SU-DHL-6 (cell line): ENCODE data around the gene RAB20.

Experiments used
- H2AFZ ChIP-seq: fragments of 200-600 bp; sonication (generic); 2 replicates; pipeline ENCODE4 v1.6.1; 2014; ENCODE audit warnings: low read depth, mild to moderate bottlenecking, moderate library complexity, mixed read lengths, antibody characterized with exemption, low read length; ENCODE audit not compliant: severe bottlenecking
- H3F3A ChIP-seq: fragments of 200-600 bp; shearing (Covaris generic); 2 replicates; pipeline ENCODE4 v1.6.0; 2016; ENCODE audit warnings: antibody characterized with exemption, mild to moderate bottlenecking; ENCODE audit not compliant: insufficient read depth
- H3K27ac ChIP-seq: fragments of 200-600 bp; sonication (generic); 2 replicates; pipeline ENCODE4 v1.5.1; 2016; ENCODE audit warnings: low read depth, mild to moderate bottlenecking, low read length, moderate library complexity, mixed read lengths
- H3K27me3 ChIP-seq: fragments of 200-600 bp; sonication (generic), shearing (Covaris generic); 2 replicates; pipeline ENCODE4 v1.6.0; 2014; ENCODE audit warnings: mild to moderate bottlenecking, low read length
- H3K36me3 ChIP-seq: fragments of 200-600 bp; sonication (generic); 2 replicates; pipeline ENCODE4 v1.6.1; 2014; ENCODE audit warnings: mild to moderate bottlenecking, low read length, mixed read lengths
- H3K4me2 ChIP-seq: fragments of 300-600, 200-600 bp; shearing (Covaris generic), sonication (generic); 2 replicates; pipeline ENCODE4 v1.6.0; 2014; ENCODE audit warnings: low read length, low read depth, mild to moderate bottlenecking; ENCODE audit not compliant: poor library complexity, severe bottlenecking
- H3K4me3 ChIP-seq: fragments of 200-600 bp; sonication (generic); 2 replicates; pipeline ENCODE4 v1.5.1; 2014; ENCODE audit warnings: antibody characterized with exemption, low read length, mild to moderate bottlenecking, mixed read lengths; ENCODE audit not compliant: insufficient read depth, poor library complexity, severe bottlenecking
- H3K79me2 ChIP-seq: fragments of 200-600 bp; sonication (generic); 2 replicates; pipeline ENCODE4 v1.6.1; 2014; ENCODE audit warnings: mild to moderate bottlenecking, low read length, moderate library complexity; ENCODE audit not compliant: insufficient read depth
- H3K9ac ChIP-seq: fragments of 200-600 bp; sonication (generic); 2 replicates; pipeline ENCODE4 v1.7.0; 2014; ENCODE audit warnings: mild to moderate bottlenecking, low read length
- H3K9me2 ChIP-seq: fragments of 200-600 bp; sonication (generic); replicated peaks from 2 replicates; pipeline ENCODE4 v1.6.1; 2014; ENCODE audit warnings: low read length; ENCODE audit not compliant: insufficient read depth
- H3K9me3 ChIP-seq: fragments of 200-600 bp; sonication (generic); 2 replicates; pipeline ENCODE4 v1.6.1; 2014; ENCODE audit warnings: low read length, mixed read lengths; ENCODE audit not compliant: insufficient read depth
- H4K20me1 ChIP-seq: fragments of 200-600 bp; sonication (generic); 2 replicates; pipeline ENCODE4 v1.6.1; 2014; ENCODE audit warnings: low read depth, mild to moderate bottlenecking, antibody characterized with exemption, low read length, moderate library complexity, mixed read lengths
- EZH2phosphoT487 ChIP-seq: fragments of 200-600 bp; sonication (generic), shearing (Covaris generic); conservative IDR thresholded peaks from 2 replicates; pipeline ENCODE4 v1.6.1; 2018; ENCODE audit warnings: mild to moderate bottlenecking, antibody characterized with exemption, low read length, moderate library complexity, mixed read lengths
- TF ChIP-seq, protein P1 (sequence below): fragments of 200-600 bp; sonication (generic); IDR thresholded peaks from one replicate; pipeline ENCODE4 v1.5.1; 2017; ENCODE audit warnings: antibody characterized with exemption, mild to moderate bottlenecking, low read length, moderate library complexity; ENCODE audit not compliant: insufficient read depth, poor library complexity, severe bottlenecking

The RAB20 gene

GRCh38 chr13:110551284-110551683 lies 10.2 kb downstream of the RAB20 start:
- no peak overlapping the region for H3K9ac ChIP-seq
- H3K4me2 ChIP-seq, result no peak overlapping the region
- H3K36me3 ChIP-seq, result no peaks in the 10 kb centered on the region
- TF ChIP-seq EZH2phosphoT487, result no peak
- TF ChIP-seq, protein P1, sequence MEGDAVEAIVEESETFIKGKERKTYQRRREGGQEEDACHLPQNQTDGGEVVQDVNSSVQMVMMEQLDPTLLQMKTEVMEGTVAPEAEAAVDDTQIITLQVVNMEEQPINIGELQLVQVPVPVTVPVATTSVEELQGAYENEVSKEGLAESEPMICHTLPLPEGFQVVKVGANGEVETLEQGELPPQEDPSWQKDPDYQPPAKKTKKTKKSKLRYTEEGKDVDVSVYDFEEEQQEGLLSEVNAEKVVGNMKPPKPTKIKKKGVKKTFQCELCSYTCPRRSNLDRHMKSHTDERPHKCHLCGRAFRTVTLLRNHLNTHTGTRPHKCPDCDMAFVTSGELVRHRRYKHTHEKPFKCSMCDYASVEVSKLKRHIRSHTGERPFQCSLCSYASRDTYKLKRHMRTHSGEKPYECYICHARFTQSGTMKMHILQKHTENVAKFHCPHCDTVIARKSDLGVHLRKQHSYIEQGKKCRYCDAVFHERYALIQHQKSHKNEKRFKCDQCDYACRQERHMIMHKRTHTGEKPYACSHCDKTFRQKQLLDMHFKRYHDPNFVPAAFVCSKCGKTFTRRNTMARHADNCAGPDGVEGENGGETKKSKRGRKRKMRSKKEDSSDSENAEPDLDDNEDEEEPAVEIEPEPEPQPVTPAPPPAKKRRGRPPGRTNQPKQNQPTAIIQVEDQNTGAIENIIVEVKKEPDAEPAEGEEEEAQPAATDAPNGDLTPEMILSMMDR, result no peak
- no peaks in the 10 kb centered on the region for H4K20me1 ChIP-seq
- H3K9me2 ChIP-seq, result no peaks in the 10 kb centered on the region
- no peak overlapping the region for H2AFZ ChIP-seq
- no peaks in the 10 kb centered on the region for H3K9me3 ChIP-seq
- H3F3A ChIP-seq, result no peaks in the 10 kb centered on the region
- no peak overlapping the region for H3K27ac ChIP-seq
- H3K4me3 ChIP-seq, result no peak overlapping the region
- no peaks in the 10 kb centered on the region for H3K27me3 ChIP-seq
- no peaks in the 10 kb centered on the region for H3K79me2 ChIP-seq

DNA sequence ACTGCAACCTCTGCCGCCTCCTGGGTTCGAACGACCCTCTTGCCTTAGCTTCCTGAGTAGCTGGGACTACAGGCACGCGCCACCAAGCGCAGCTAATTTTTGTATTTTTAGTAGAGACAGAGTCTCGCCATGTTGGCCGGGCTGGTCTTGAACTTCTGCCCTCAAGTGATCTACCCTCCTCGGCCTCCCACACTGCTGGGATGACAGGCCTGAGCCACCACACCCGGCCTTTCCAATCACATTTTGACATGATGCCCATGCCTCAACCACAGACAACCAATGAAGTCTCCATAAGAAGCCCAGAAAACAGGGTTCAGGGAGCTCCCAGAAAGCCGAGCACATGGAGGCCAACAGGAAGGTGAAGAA lies 11.7 kb downstream of the RAB20 start:
- Histone ChIP-seq H3K79me2 (no peaks in the 10 kb centered on the region), H3K4me2 (no peak overlapping the region), H3K36me3 (no peaks in the 10 kb centered on the region), H3K4me3 (no peak overlapping the region), H3K27ac (no peak overlapping the region), H4K20me1 (no peaks in the 10 kb centered on the region), H3K9me2 (no peaks in the 10 kb centered on the region), H3F3A (no peaks in the 10 kb centered on the region), H3K9ac (no peak overlapping the region), H3K27me3 (no peaks in the 10 kb centered on the region), H2AFZ (no peak overlapping the region), H3K9me3 (no peaks in the 10 kb centered on the region)
- TF ChIP-seq, protein P1, result no peak
- TF ChIP-seq EZH2phosphoT487, result no peak

- no peaks in the 10 kb centered on the region for H3K9me3 ChIP-seq
- no peak overlapping the region for H2AFZ ChIP-seq
- H3K27ac ChIP-seq, result no peak overlapping the region
- H3K9me2 ChIP-seq, result no peaks in the 10 kb centered on the region
- no peaks in the 10 kb centered on the region for H3K27me3 ChIP-seq
- no peaks in the 10 kb centered on the region for H3K36me3 ChIP-seq
- TF ChIP-seq, protein P1, result no peak
- TF ChIP-seq EZH2phosphoT487, result no peak
- no peaks in the 10 kb centered on the region for H4K20me1 ChIP-seq
- H3K79me2 ChIP-seq, result no peaks in the 10 kb centered on the region
- H3K4me3 ChIP-seq, result no peak overlapping the region
- H3F3A ChIP-seq, result no peaks in the 10 kb centered on the region
- no peak overlapping the region for H3K4me2 ChIP-seq
- no peak overlapping the region for H3K9ac ChIP-seq
These were observed 12.4 kb downstream of the RAB20 start for GRCh38 chr13:110548891-110549794.
